ENCODE measurements around the gene STPG3.
"Not testable (repeated sequence)": the region's sequence is repeated elsewhere in the genome, so short reads cannot be mapped to it uniquely, and the experiment has no call there.

Gene STPG3

GRCh38 chr9:137233143-137233980 is 17.7 kb upstream of the STPG3 start:
- no peak for DNase-seq (ENCODE audit: low read depth in 2 of 2)

- no peak for DNase-seq (ENCODE audit: low read depth in 2 of 2)
Observed at GRCh38 chr9:137234055-137234697, 16.9 kb upstream of the STPG3 start.

GRCh38 chr9:137234758-137235423 is 16.2 kb upstream of the STPG3 start:
- no peak for DNase-seq (ENCODE audit: low read depth in 2 of 2)

GRCh38 chr9:137235424-137236237 is 15.5 kb upstream of the STPG3 start:
- DNase-seq (ENCODE audit: low read depth in 2 of 2) = no peak

GRCh38 chr9:137236238-137236935 is 14.7 kb upstream of the STPG3 start:
- DNase-seq (ENCODE audit: low read depth in 2 of 2) = peak; percentile 82 to 86

- DNase-seq (ENCODE audit: low read depth in 2 of 2) = no peak
Observed at GRCh38 chr9:137236936-137237421, 14.1 kb upstream of the STPG3 start.

- no peak for DNase-seq (ENCODE audit: low read depth in 2 of 2)
Observed at GRCh38 chr9:137237759-137238726, 13.0 kb upstream of the STPG3 start.

GRCh38 chr9:137239541-137240200 is 11.4 kb upstream of the STPG3 start:
- DNase-seq (ENCODE audit: low read depth in 2 of 2) = not testable (repeated sequence)

GRCh38 chr9:137240318-137240840 is 10.7 kb upstream of the STPG3 start:
- DNase-seq (ENCODE audit: low read depth in 2 of 2) = peak; percentile 61 to 65

GRCh38 chr9:137240841-137241489 is 10.1 kb upstream of the STPG3 start, which contains the start of gene TUBB4B:
TSS of gene TUBB4B (plus strand) at chr9:137241287. CDS start at chr9:137241361, 74 bp downstream.
- DNase-seq (ENCODE audit: low read depth in 2 of 2) = peak; percentile 97 to 98

- DNase-seq (ENCODE audit: low read depth in 2 of 2) = peak; percentile 56 to 61
Observed at GRCh38 chr9:137241490-137242268, 9.4 kb upstream of the STPG3 start.

- no peak for DNase-seq (ENCODE audit: low read depth in 2 of 2)
Observed at GRCh38 chr9:137242269-137243203, 8.6 kb upstream of the STPG3 start.

- not testable (repeated sequence) for DNase-seq (ENCODE audit: low read depth in 2 of 2)
Observed at GRCh38 chr9:137243266-137243625, 7.8 kb upstream of the STPG3 start.

- no peak for DNase-seq (ENCODE audit: low read depth in 2 of 2)
Observed at GRCh38 chr9:137243626-137244485, 7.2 kb upstream of the STPG3 start.

Measured in stimulated activated CD8-positive, alpha-beta memory T cell treated with anti-CD3 and anti-CD28 coated beads, Interleukin-15, amount 100 ng/mL, for 48 hours (primary cell).